A172 (cell line): ENCODE measurements around the gene MANEAL. TPM values are rescaled to one million over a fixed set of nuclear protein-coding genes. Genes with fewer than 3 reads are reported as not detected.
A peak's percentile ranks its signal among the peaks of the same experiment; 100 is the strongest.

Experiments used
- DNase-seq: peaks from one replicate; pipeline ENCODE4 v3.0.0-alpha.2; 2015; ENCODE audit warnings: low spot score
- total RNA-seq: library from RNA; depleted of rRNA; stranded (reverse); fragments of >200 nt; shearing (Covaris generic); gene quantifications from 2 replicates; pipeline ENCODE4 v1.2.3, GENCODE V29; 2014

Gene MANEAL
- total RNA-seq, 1 experiment from 2014 or later: 13.9 TPM

GRCh38 chr1:37778654-37779053 is 15.0 kb upstream of the MANEAL start:
- no peak for DNase-seq

- DNase-seq: no peak
These were observed 11.2 kb upstream of the MANEAL start for GRCh38 chr1:37782491-37782890.

- no peak for DNase-seq
These were observed 532 bp upstream of the MANEAL start for GRCh38 chr1:37792943-37793686.

GRCh38 chr1:37794372-37795339 is 1.0 kb downstream of the MANEAL start:
- no peak for DNase-seq

- DNase-seq: no peak
These were observed 1.9 kb downstream of the MANEAL start for GRCh38 chr1:37795340-37796125.

GRCh38 chr1:37797750-37798345 is 4.2 kb downstream of the MANEAL start:
- peak; percentile 25 for DNase-seq

- DNase-seq: no peak
These were observed 8.8 kb downstream of the MANEAL start for GRCh38 chr1:37802439-37802838.

GRCh38 chr1:37807220-37807554 is 13.5 kb downstream of the MANEAL start:
- no peak for DNase-seq

GRCh38 chr1:37807555-37808368 is 14.1 kb downstream of the MANEAL start, which contains the start of the genes C1orf122 and YRDC:
Gene C1orf122 (plus strand): TSS chr1:37807790. CDS start chr1:37808405, 615 bp downstream.
Gene YRDC (minus strand): TSS chr1:37808208. CDS start chr1:37808180, 28 bp downstream.
- peak; percentile 67 for DNase-seq

GRCh38 chr1:37808369-37809319 is 15.0 kb downstream of the MANEAL start:
- peak; percentile 42 for DNase-seq

GRCh38 chr1:37809942-37810341 is 16.3 kb downstream of the MANEAL start:
- DNase-seq: no peak

GRCh38 chr1:37811027-37811655 is 17.5 kb downstream of the MANEAL start:
- DNase-seq: peak; percentile 64

GRCh38 chr1:37813529-37814145 is 20.0 kb downstream of the MANEAL start:
- no peak for DNase-seq

- no peak for DNase-seq
These were observed 20.6 kb downstream of the MANEAL start for GRCh38 chr1:37814252-37814651.

GRCh38 chr1:37817481-37817880 is 23.8 kb downstream of the MANEAL start:
- DNase-seq: no peak

GRCh38 chr1:37821481-37821880 is 27.8 kb downstream of the MANEAL start:
- DNase-seq: no peak

- DNase-seq: no peak
These were observed 29.5 kb downstream of the MANEAL start for GRCh38 chr1:37822906-37823815.
